NCI-H187 (cell line): Measurements from ENCODE around the gene KIF26A.
"Not testable (repeated sequence)": the region's sequence is repeated elsewhere in the genome, so short reads cannot be mapped to it uniquely, and the experiment has no call there.

Experiments
- DNase-seq, 2 experiments: peaks; one replicate each; lab custom pipeline; 2025; lab: John Stamatoyannopoulos, UW

The KIF26A gene

DNA sequence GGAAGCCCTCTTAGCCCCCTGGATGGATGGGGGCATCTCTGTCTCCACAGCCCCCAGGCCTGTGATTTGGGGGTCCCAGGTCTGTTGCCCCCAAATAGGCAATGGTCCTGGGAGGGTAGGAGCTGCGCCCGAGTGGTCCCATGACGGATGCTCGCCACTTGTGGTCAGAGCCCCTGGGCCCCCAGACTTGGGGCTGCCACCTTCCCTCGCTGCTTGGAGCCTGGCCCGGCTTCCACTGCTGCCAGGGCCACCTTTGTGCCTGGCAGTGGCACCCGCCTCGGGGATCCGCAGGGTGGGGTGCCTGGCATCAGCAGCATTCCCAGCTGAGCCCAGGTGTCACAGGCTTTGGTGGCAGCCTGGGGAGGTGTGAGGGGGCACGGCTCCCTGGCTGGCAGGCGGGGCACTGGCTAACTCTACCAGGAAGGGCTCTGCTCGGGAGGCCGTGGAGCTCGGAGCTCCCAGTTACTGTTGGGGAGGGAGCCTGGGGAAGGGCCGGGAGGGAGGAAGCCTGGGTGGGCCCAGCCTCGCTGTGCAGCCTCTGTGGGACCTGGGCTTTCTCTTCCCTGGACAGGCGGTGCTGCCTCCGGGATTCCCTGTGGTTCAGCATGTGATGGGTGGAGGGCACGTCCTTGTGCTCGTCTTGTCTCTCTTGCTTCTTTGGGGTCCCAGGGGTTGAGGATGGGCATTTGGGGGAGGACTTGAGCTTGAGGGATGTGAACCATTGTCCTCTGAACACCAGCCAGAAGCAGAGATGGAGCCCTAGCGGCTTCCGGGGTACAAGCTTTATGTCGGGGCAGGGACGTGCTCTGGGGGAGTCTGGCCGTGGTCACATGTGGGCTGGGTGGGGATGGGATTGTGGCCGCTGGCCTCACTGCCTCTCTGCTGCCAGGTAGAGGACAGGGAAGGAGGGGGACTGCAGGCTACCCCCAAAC lies 5.4 kb downstream of the KIF26A start:
- DNase-seq = no peak

DNA sequence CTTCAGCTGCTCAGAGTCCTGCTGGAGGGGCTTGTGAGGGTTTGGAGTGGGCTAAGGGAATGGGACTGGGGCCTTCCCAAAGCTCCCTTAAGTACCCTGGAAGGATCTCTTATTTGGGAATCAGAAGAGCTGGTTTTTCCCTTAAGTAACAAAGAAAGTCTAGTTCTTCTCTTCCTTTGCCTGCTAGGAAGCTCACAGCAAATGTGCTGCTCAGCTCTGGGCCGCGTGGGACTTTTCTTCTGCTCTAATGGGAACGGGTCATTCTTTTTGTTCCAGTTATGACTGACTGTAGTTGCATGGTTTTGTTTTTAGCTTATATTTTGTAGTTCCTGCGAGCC lies 6.0 kb downstream of the KIF26A start:
- DNase-seq = no peak

DNA sequence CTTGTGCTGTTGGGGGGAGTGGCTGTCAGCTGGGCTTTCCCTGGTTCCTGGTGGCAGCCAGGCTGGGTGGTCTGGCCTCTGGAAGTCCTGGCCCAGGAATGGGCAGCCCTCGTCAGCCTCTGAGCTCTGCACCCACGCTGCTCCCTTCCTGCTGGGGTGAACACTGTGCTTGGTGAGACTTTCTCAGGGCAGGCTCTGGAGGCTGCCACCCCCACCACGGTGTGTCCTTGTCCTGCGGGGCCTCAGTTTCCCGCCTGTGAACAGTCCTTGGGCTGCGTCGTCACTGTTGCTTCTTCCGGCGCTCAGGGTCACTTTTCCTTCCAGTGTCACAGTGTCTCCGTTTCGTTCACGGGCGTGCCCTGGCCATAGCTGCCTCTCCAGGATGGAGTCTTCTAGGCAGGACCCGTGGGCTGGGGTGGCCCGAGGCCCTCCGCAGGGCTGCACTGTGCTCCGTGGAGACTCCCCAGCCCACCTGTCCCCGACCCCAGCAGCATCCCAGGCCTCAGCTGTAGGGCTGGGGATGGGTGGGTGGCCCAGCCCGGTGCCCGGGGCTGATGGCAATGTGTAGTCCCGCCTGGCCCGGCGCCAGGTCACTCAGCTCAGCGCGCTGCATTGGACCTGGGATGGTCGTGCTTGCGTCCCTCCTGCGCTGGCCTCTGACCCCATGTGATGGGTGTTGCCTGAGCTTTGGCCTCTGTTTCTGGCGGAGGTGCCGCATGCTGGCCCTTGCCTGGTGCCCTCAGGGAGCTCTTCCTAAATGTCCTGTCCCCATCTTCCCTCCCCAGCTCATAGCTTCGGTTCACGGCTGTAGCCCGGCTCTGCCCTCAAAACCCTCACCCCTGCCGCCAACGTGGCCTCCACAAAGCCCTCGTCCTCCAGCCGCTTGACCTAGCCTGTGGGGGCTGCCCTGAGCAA lies 6.8 kb downstream of the KIF26A start:
- no peak for DNase-seq

DNA sequence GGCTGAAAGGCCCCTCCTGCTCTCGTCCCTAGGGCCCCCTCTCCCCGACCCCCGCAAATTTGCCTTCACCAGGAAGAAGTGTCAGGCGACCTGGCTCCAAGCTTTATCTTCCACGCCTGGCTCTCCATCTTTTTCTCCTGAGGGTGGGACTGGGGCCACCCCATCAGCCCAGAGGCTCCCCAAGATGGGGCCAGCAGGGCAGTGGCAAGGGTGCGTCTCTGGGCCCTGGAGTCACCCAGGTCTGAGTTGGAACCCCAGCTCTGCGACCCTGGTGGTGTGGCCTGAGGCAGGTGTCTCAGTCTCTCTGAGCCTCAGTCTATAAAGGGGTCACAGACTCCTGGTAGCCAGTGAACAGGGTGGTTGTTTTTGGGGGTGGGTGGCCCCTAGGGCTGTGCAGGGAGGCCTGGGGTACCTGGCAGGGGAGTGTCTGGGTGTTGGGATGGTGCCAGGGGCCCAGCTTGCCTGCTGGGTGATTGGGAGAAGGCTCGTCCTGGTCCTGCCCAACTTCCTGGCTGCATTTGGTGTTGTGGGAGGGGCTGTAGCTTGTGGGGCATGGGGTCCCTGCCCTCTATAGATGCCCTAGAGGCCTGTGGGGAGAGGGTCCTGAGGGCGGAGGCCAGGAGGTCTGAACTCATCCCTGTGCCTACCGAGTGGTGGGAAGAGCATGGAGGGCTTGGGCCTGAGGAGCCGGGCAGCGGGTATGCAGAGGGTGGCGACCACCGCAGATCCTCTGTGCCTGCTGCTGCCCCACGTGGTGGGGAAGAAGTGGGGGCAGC lies 7.6 kb downstream of the KIF26A start:
- DNase-seq = no peak

DNA sequence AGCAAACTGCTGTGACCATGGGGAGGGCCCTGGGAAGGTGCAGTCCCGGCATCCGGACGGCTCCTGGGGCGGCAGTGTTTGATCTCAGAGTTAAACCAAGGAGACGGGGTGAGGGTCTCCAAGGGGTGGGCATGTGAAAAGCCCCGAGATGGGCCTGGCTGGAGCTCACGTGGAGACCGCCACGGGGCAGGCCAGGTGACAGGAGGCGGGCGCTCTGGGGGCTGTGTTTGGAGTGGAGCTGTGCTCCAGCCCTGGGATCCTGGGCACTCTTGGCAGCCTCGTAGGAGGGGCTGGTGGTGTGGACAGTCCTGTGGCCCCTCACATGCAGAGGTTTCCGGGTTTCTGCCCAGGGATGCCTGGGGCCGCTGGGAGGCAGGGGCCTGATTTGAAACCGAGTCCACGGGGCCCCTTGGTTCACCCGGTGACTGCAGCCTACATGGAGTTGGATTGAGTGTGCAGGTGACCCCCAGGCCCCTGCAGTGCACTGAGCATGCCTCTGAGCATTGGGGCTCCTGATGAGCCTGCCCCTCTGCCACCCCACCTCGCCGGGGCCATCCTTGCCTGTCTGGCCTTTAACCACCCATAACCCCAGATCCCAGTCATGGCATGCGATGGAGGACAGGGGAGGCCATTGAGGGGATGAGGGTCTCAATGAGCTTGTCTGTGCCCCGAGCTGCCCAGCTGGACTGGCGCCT lies 8.4 kb downstream of the KIF26A start:
- DNase-seq = no peak

DNA sequence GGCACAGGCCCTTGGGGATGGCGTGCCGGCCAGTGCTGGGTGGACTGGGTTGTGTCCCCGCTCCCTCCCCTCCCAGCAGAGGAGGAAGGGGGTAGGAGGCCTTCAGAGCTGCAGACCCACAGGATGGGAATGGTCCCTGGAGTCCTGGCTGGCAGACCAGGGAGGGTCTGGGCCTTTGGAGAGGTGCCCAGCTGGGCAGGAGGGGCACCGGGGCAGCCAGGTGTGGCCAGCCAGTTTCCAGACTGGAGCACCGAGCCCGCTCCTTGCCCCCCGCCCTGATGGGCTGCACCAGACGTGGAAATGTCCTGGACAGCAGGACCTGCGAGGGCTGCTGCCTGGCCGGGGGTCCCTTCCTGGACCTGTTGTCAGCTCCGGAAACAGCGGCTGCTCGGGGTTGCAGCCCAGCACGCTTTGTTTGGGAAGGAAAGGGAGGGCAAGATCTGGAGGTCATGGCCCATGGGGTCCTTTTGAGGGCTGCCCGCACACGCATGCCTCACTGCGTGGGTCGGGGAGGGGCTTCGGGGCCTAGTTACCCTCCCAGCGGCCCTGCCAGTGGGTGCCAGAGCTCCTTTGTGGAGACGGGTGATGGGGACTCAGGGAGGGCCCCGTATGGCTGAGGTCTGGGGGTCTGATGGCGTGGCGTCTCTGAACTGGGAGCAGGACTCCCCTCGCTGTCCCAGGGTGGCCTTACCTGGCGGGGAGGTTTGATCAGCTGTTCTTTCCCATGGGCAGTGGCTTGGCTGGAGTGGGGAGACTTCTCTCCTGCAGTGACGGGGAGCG lies 9.1 kb downstream of the KIF26A start:
- DNase-seq = no peak

DNA sequence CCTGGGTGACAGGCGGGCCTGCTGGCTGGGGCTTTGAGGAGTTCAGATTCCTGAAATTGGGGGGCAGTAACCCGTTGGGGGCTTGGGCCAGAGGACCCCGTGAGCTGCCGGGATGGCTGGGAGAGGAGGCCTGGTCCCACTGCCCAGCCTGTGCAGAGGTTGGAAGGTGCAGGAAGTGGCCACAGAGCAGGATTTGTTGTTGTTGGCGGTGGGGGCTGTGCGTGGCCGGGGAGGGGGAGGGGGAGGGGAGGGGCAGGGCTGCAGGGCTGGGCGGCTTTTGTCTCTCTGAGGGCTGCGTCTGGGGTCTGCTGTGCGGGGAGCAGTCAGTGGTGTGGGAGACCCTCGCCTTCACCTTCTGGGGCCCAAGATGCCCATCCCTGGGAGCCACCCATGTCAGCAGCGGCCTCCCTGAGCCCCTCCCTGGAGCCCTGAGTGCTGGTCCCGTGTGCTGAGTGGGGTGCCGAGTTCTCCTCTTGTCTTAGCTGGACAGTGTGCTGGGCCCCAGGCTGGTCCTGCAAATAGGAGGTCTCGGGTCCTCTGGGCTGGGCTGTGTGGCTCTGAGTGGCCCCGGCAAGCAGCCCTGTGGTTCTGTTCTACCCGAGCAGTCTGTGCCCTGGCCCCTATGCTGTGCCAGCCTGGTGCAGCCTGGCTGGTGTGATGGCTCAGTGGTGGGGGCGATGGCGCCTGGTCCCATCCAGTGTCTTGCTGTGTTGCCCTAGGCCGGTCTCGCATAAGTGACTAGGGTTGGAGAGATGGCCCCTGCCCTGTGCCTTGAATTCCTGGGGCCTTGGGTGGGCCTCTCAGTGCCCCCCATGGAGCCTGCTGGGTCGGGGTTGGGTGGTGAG lies 10.3 kb downstream of the KIF26A start:
- no peak for DNase-seq

DNA sequence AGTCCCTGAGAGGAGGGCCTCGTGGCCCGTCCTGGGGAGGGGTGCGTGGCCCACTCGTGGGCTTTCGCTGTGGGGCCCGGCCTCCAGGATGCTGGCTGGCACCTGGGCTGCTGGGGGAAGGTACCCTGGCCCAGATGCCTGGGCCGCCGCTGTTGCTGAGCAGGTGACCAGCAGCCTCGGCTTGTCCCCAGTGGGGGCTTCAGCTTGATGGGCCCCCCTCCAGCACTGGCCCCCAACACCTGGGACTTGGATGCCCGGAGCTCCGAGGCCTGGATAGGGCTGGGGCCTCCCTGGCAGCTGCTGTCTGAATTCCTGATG lies 10.8 kb downstream of the KIF26A start:
- no peak for DNase-seq

DNA sequence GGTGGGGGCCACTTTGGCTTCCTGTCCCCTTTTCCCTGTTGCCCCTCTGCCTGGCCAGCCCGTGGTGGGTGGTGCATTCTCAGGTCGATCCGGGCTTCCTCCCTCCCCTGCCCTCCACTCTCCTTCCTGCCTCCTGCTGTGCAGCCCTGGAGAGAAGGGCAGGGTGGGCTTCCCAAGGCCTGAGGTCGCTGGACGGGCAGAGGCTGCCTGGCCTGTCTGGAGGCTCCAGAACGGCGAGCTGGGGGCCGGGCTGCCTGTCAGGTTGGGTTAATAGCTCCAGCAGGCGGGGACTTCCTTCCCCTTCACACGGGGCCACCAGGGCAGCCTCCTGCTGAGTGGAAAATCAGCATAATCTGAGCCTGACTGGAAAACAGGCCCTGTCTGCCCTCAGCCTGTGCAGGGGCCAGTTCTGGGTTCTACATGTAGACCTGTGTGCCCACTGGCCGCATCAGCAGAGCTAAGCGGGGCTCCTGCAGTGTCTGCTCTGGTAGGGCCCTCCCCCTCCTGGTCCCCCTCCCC lies 11.3 kb downstream of the KIF26A start:
- no peak for DNase-seq

DNA sequence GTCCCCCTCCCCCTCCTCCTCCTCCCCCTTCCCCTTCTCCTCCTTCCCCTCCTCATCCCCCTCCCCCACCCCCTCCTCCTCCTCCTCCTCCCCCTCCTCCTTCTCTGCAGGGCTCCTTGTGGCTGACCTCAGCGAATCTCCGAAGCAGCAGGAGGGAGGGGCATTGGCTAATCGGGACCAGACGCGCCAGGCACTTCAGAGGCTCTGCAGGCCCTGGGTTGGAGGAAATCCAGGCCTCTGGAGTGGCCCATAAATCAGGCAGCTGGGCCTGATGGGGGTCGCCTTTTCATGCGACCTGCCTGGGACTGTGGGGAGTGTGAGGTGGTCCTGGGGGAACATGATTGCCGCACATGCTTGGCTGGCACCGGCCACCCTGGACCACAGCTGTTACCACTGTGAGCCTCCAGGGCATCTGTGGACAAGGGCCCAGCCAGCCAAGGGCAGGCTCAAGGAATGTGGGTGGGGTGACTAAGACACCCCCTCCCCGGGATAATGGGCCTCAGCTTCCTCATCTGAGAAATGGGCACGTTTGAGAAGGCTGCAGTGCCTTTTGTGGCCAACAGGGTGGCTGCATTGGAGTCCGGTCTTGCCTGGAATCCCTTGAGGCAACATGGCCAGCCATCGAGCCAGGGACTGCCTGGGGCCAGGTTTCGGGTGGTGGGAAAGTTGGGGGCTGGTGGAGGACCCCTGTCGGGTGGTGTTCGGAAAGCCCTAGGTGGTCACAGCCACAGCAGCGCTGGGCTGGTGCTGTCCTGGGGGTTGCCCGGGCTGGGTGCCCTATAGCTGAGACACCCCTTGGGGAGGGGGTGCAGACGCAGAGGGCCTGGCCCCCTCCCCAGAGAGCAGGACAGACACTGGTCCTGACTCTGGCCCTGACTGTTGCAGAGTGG lies 12.0 kb downstream of the KIF26A start:
- DNase-seq = peak in 1 of 2 experiments; percentile 25

DNA sequence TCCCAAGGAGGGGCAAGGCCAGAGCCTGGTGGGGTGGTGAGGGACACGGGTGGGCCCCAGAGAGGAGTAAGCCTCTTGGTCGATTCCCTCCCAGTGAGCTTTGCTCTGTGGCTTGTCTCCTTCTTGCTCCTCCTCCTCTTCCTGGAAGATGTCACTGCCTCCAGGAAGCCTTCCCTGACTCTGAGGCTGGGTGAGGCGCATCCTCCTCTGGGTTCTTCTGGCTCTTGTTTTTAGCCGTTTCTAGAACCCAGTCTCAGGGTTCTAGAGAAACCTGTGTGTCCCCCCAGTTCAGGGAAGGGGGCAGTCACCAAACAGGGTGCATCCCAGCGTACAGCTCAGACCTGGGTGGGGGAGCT lies 12.6 kb downstream of the KIF26A start:
- DNase-seq = no peak

DNA sequence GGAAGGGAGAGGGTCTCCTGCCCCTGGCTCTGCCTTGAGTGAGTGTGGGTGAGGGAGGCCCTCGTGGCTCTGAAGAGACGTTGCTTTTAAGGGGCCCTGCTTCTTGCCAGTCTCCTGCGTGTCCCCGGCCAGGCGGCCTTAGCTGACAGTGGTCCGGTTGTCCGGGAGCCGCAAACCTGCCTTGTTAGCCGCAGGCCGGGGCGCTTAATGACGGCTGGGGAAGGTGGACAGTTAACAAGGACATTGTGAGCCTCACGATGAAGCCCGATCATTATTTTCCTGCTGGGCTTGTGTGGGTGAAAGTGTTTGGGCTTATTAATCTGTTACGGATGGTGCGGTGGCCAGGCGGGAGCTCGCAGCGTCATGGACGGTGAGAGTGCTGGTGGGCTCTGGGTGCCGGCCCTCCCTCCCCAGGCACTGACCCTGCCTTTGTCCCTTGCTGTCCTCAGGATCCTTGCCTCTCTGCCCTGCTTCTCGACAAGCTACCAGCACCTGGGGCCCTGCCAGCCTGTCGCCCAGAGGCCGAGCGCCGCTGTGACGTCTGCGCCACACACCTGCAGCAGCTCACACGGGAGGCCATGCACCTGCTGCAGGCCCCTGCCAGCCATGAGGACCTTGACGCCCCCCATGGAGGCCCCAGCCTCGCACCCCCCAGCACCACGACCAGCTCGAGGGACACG lies 13.3 kb downstream of the KIF26A start:
- no peak for DNase-seq

DNA sequence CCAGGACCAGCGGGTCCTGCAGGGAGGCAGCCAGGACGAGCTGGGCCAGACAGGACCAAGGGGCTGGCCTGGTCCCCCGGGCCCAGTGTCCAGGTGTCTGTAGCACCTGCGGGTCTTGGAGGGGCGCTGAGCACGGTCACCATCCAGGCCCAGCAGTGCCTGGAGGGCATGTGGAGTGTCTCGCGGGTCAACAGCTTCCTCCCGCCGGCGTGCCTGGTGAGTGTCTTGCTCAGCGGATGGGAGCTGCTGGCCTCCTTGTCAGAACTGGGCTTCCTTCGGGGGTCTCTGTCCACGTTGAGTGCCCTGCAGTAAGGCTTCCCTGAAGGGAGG lies 13.8 kb downstream of the KIF26A start:
- no peak for DNase-seq

DNA sequence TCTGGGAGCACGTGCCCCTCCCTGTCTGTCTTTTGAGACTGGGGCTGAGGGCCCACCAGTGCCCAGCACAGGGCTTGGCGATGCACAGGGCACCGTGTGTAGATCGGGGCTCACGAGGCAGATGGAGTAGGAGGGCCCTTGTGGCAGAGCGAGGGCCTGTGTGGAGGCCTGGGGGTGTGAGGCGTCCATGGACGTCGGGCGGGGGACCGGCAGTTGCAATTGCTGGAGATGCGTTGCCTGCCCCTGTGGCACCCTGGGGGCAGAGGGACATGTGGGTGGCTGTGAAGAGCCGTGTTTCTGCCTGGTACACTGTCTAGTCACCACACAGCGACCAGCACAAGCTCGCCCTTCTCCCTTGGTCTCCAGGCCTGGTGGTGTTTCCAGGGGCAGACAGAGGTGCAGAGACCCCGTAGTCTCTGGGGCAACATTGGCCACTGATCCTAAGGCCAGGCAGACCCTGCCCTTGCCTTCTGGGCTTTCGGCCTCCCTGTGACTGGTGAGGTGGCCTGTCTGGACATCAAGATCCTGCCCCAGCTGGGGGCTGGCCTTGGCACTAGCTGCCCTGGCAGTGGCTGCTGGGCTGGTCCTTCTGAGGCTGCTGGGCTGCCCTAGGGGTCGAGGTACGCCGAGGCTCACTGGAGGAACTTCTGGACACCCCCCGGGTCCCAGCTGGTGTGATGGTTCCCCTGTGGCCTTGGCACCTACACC lies 14.5 kb downstream of the KIF26A start:
- no peak for DNase-seq

DNA sequence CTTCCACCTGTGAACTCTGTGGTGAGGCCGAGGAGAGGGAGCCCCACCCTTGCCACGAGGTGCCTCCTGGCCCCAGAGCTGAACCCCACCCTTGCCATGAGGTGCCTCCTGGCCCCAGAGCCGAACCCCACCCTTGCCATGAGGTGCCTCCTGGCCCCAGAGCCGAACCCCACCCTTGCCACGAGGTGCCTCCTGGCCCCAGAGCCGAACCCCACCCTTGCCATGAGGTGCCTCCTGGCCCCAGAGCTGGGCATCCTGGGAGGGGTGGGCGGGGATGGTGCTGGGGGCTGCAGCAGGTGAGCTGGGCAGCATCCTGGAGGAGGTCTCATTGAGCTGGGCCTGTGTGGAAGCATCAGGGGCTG lies 15.0 kb downstream of the KIF26A start:
- not testable (repeated sequence) for DNase-seq

DNA sequence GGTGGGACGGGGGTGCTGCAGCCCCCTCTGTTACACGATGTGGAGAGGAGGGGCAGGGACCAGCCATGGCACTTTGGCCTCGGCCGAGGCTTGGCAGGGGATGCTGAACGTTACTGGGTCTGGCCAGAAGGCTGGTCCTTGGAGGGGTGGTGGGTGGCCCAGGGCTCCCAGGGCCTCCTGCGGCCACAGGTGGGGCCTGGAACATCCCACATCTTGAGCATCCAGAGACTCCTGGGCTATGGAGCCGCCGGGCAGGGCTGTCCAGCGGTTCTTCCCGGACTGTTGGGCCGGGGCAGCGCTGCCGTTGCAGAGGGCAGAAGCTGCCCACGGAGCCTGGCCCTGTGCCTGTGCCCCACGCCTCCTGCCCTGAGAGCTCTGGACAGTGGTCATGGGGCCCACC lies 15.9 kb downstream of the KIF26A start:
- no peak for DNase-seq

DNA sequence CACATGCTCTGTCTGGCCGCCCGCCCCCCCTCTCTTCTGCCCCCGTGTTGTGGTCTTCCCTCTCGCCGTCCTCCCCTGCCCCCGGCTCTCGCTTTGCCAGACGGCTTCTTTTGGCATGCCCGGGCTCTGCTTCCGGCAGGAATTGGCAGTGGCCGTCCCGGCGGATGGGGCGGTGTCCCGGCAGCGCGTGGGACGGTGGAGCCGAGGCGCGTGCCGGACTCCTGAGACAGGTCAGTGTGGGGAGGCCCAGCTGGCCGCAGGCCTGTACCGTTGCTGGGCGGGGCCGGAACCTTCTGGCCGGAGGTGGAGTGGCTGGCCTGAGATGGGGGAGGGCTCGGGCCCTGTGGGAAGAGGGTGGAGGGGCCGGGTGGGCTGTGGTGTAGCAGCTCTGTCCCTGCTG lies 17.1 kb downstream of the KIF26A start:
- no peak for DNase-seq

DNA sequence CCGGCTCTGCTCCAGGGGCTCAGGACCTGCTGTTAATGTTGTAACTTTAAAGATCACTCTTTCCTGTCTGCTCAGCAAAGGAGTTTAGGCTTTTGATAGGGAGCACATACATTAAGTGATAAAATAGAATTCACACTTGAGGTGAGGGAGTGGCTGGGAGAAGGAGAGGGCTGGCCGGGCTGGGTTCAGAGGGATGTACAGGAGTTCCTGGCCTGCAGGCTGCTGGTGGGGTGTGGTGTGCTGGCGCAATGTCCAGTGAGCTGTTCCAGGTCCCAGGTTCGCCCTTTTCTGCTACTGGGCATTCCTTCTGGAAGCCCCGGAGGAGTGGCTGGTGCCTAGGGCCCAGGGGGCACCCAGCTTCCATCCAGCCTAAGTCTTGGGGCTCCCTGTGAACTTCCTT lies 17.8 kb downstream of the KIF26A start:
- no peak for DNase-seq
